Urothelium cell line (cell line): ENCODE results near the gene TAF4.
A peak's percentile ranks its signal among the peaks of the same experiment; 100 is the strongest.
"Not testable (repeated sequence)": the region's sequence is repeated elsewhere in the genome, so short reads cannot be mapped to it uniquely, and the experiment has no call there.

Experiments
- DNase-seq: peaks from one replicate; pipeline ENCODE4 v3.0.0; 2011; ENCODE audit warnings: low spot score, mixed read lengths
- FAIRE-seq: peaks from 2 replicates; lab custom pipeline; 2011; peaks lifted over from hg19 to GRCh38; lab: Jason Lieb, UNC

TAF4 gene

GRCh38 chr20:62059920-62060630 lies 5.6 kb downstream of the TAF4 start:
- no peak for FAIRE-seq
- DNase-seq = no peak

GRCh38 chr20:62059401-62059800 lies 6.3 kb downstream of the TAF4 start:
- no peak for FAIRE-seq
- DNase-seq = no peak

- no peak for DNase-seq
- FAIRE-seq = no peak
Measured at GRCh38 chr20:62058941-62059340, 6.7 kb downstream of the TAF4 start.

GRCh38 chr20:62056975-62057374 lies 8.7 kb downstream of the TAF4 start:
- no peak for DNase-seq
- FAIRE-seq = no peak

GRCh38 chr20:62056377-62056776 lies 9.3 kb downstream of the TAF4 start:
- FAIRE-seq (no peak), DNase-seq (no peak)

- FAIRE-seq, DNase-seq: not testable (repeated sequence)
Measured at GRCh38 chr20:62055862-62056115, 9.9 kb downstream of the TAF4 start.

- DNase-seq (no peak), FAIRE-seq (no peak)
Measured at GRCh38 chr20:62055106-62055861, 10.4 kb downstream of the TAF4 start.

- DNase-seq = no peak
- FAIRE-seq = no peak
Measured at GRCh38 chr20:62054451-62054953, 11.2 kb downstream of the TAF4 start.

- DNase-seq (no peak), FAIRE-seq (no peak)
Measured at GRCh38 chr20:62053465-62054196, 12.1 kb downstream of the TAF4 start.

- no peak for DNase-seq
- FAIRE-seq = no peak
Measured at GRCh38 chr20:62052842-62053464, 12.7 kb downstream of the TAF4 start.

- FAIRE-seq (no peak), DNase-seq (no peak)
Measured at GRCh38 chr20:62052336-62052841, 13.3 kb downstream of the TAF4 start.

- FAIRE-seq (no peak), DNase-seq (no peak)
Measured at GRCh38 chr20:62051546-62052255, 14.0 kb downstream of the TAF4 start.

- FAIRE-seq (no peak), DNase-seq (no peak)
Measured at GRCh38 chr20:62051144-62051543, 14.5 kb downstream of the TAF4 start.

- DNase-seq = no peak
Measured at GRCh38 chr20:62050166-62051120, 15.2 kb downstream of the TAF4 start.

GRCh38 chr20:62049342-62050165 lies 16.1 kb downstream of the TAF4 start:
- DNase-seq (no peak), FAIRE-seq (peak; percentile 23)

More at GRCh38 chr20:62050166-62051120, 15.2 kb downstream of the TAF4 start:
- no peak for FAIRE-seq

- FAIRE-seq (no peak), DNase-seq (no peak)
Measured at GRCh38 chr20:62048821-62049291, 16.8 kb downstream of the TAF4 start.

GRCh38 chr20:62048346-62048761 lies 17.3 kb downstream of the TAF4 start:
- FAIRE-seq = no peak

GRCh38 chr20:62047666-62048345 lies 17.9 kb downstream of the TAF4 start:
- DNase-seq (no peak), FAIRE-seq (no peak)

More at GRCh38 chr20:62048346-62048761, 17.3 kb downstream of the TAF4 start:
- no peak for DNase-seq
